Measurements from ENCODE around the gene AGPAT3.

Gene AGPAT3

DNA sequence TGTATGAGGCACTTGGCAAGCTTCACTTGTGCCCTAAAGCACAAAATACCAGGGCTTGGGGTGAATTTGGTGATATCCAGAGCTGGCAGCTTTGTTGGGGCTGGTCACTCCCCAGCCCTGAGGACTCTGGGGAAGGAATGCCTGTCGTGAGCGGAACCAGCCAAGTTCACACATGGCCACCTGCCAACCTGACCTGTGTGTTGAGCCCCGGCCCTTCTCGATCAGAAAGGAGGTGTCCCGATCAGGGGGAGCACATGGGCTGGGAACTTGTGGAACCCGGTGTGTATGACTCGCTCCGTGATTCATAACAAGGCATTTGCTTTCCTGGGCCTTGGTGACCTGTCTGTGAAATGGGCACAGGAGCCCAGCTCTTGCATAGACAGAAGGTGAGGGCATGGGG is 43.1 kb downstream of the AGPAT3 start:
- DNase-seq (ENCODE audit: low spot score): peak; percentile 33
- in situ Hi-C loops (cut with MboI; ENCODE audit: low sequenced_read_pairs, unreplicated experiment): no loop called here
- TF ChIP-seq, protein P1, sequence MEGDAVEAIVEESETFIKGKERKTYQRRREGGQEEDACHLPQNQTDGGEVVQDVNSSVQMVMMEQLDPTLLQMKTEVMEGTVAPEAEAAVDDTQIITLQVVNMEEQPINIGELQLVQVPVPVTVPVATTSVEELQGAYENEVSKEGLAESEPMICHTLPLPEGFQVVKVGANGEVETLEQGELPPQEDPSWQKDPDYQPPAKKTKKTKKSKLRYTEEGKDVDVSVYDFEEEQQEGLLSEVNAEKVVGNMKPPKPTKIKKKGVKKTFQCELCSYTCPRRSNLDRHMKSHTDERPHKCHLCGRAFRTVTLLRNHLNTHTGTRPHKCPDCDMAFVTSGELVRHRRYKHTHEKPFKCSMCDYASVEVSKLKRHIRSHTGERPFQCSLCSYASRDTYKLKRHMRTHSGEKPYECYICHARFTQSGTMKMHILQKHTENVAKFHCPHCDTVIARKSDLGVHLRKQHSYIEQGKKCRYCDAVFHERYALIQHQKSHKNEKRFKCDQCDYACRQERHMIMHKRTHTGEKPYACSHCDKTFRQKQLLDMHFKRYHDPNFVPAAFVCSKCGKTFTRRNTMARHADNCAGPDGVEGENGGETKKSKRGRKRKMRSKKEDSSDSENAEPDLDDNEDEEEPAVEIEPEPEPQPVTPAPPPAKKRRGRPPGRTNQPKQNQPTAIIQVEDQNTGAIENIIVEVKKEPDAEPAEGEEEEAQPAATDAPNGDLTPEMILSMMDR (IDR thresholded peaks at IDR 0.05; ENCODE audit: borderline replicate concordance, control extremely low read depth, extremely low read depth, insufficient read depth, missing control alignments): no peak

DNA sequence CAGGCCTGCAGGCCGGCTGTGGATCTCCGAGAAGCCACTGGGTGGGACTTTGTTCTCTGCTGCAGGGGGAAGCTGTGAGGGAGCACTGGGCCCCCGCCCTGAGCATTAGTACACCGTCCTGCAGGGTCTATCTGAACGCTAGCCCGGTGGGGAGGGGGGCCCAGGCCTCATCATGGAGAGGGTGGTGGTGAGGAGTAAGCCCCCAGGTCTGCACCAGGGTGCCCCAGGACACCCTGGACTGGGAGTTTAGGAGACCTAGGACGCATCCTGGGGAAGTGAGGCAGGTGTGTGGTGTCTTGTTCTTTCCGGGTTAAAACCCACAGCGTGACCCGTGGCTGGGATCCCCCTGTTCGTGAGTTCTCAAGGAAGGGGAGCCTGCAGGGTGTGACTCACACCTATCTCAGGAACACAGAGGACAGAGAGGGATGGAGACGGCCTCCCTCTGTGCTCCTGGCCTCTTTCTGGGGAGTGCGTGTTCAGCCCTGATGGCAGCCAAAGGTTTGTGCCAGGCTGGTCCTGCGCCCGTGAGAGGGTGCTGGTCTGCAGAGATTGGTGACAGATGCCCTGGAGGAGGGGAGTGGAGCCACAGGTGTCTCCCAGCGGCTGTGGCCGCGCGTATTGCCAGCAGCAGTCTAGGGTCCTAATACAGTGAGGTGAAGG is 44.8 kb downstream of the AGPAT3 start:
- TF ChIP-seq, protein P1 (IDR thresholded peaks at IDR 0.05; ENCODE audit: borderline replicate concordance, control extremely low read depth, extremely low read depth, insufficient read depth, missing control alignments): no peak
- in situ Hi-C loops (cut with MboI; ENCODE audit: low sequenced_read_pairs, unreplicated experiment): no loop called here
- DNase-seq (ENCODE audit: low spot score): peak; percentile 33

DNA sequence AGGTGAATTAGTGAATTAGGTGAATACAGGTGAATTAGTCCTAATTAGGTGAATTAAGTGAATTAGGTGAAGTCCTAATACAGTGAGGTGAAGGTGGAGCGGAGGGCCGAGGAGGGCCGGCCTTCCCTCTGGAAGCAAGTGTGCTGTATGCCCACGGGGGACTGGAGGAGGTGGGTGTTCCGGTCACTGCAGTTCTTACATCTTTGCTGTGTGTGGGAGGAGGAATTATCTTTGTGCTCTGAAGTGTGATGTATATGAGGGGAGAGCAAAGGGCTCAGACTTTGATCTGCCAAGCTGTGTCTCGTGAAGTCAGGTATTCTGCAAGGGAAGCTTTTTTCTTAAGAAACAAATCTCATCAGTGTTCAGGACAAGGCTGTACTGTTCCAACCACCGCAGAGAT is 45.4 kb downstream of the AGPAT3 start:
- TF ChIP-seq, protein P1 (IDR thresholded peaks at IDR 0.05; ENCODE audit: borderline replicate concordance, control extremely low read depth, extremely low read depth, insufficient read depth, missing control alignments): no peak
- DNase-seq (ENCODE audit: low spot score): peak; percentile 32
- in situ Hi-C loops (cut with MboI; ENCODE audit: low sequenced_read_pairs, unreplicated experiment): no loop called here

DNA sequence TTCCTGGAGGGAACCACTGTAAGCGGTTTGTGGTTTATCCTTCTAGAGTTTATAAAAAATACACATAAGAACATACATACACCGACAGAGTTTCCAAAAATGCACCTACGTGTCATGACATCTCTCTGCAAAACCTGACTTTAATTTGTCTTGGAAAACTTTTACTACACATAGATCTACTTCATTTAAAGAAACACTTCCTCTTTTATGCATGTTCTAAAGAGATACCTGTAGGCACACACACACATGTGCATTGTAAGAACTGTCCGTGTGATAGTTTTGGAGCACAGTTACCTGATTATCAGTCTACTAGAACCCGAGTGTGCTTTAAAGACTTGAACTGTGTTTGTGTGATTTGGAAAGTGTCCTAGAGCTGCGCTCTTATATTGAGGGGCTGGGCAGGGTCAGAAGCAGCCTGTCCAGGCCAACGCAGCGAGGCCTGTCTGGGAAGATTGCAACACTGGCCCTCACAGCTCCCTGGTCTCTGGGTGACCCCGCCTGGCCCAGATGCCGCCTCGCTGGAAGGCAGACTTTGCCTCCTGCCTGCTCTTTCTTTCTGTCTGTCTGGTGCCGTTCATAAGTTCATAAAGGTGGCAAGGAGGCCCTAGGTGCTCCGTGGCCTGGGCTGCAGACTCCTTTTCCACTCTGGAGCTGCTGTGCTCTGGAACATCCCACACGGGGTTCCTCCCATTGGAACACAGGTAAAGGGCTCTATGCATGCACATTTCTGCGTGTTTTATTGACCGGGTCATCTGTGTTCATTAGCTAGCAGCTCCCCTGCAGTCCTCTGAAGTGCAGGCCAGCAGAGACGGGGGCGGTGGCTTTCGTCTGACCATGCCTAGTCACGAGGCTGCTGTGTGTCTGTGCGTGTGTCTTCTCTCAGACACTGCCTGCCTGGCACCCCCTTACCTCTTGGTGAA is 46.3 kb downstream of the AGPAT3 start:
- in situ Hi-C loops (cut with MboI; ENCODE audit: low sequenced_read_pairs, unreplicated experiment): no loop called here
- TF ChIP-seq, protein P1 (IDR thresholded peaks at IDR 0.05; ENCODE audit: borderline replicate concordance, control extremely low read depth, extremely low read depth, insufficient read depth, missing control alignments): no peak
- DNase-seq (ENCODE audit: low spot score): peak; percentile 17

DNA sequence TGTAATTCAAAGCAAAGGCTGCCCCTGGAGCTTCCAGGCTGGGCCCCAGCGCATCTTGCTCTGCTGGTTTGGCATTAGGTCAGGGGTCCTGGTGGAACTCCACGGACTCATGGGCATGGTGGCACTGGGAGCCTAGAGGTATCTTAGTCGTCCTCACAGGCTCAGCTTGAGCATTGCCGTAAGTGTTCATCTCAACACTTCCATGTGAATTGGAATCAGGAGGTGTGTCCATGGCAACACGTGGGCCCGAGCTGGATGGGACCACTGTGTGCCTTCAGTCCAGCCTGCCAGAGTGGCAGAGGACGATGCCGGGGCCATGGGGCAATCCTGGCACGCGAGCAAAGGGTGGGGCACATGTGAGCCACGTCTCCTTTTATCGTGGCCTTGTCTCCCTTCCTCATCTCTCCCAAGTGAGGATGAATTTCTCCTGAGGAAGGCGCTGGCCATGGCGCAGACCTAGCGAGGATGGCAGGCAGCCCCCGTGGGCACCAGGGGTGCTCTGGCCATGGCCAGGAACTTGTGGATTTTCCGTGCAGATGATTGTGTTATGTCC is 47.0 kb downstream of the AGPAT3 start:
- in situ Hi-C loops (cut with MboI; ENCODE audit: low sequenced_read_pairs, unreplicated experiment): no loop called here
- DNase-seq (ENCODE audit: low spot score): no peak
- TF ChIP-seq, protein P1 (IDR thresholded peaks at IDR 0.05; ENCODE audit: borderline replicate concordance, control extremely low read depth, extremely low read depth, insufficient read depth, missing control alignments): no peak

DNA sequence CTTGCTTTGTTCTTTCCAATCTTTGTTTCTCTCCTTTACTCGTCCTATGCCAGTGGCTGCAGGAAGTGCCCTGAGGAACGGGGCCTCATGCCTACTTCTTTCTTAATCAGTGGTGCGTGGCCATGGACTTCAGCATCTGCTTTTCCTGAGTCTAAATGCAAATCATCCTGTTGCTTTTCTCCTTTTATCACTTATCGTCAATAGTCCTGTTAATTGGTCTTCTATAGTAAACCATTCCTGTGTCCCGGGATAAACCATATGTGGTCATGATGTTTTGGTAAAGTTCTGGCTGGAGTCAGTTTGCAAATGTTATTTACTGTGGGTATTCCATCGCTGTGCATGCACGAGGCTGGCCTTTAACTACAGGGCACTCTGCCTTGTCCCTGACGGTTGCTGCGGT is 47.5 kb downstream of the AGPAT3 start:
- TF ChIP-seq, protein P1 (IDR thresholded peaks at IDR 0.05; ENCODE audit: borderline replicate concordance, control extremely low read depth, extremely low read depth, insufficient read depth, missing control alignments): no peak
- in situ Hi-C loops (cut with MboI; ENCODE audit: low sequenced_read_pairs, unreplicated experiment): no loop called here
- DNase-seq (ENCODE audit: low spot score): no peak

All from GM13976 (cell line).